HG03064 (cell line): ENCODE measurements around the gene PLCD3.

Experiments
- ATAC-seq: cut with Tn5 transposase; IDR thresholded peaks from one replicate; pipeline ENCODE4 v1.9.1; 2021; ENCODE audit warnings: low read depth; ENCODE audit not compliant: unreplicated experiment

PLCD3 gene

GRCh38 chr17:45086865-45087503, 45.3 kb downstream of the PLCD3 start:
- ATAC-seq: no peak

- no peak for ATAC-seq
Observed at GRCh38 chr17:45086391-45086790, 45.9 kb downstream of the PLCD3 start.

GRCh38 chr17:45081047-45081703, 51.1 kb downstream of the PLCD3 start:
- ATAC-seq: no peak

GRCh38 chr17:45077643-45078042, 54.7 kb downstream of the PLCD3 start:
- ATAC-seq: no peak

GRCh38 chr17:45073414-45074070, 58.8 kb downstream of the PLCD3 start:
- no peak for ATAC-seq

- ATAC-seq: no peak
Observed at GRCh38 chr17:45070809-45071208, 61.5 kb downstream of the PLCD3 start.

- no peak for ATAC-seq
Observed at GRCh38 chr17:45070001-45070400, 62.3 kb downstream of the PLCD3 start.

- no peak for ATAC-seq
Observed at GRCh38 chr17:45067637-45068036, 64.7 kb downstream of the PLCD3 start.

- ATAC-seq: no peak
Observed at GRCh38 chr17:45063198-45063597, 69.1 kb downstream of the PLCD3 start.

GRCh38 chr17:45061606-45062205, 70.6 kb downstream of the PLCD3 start:
- no peak for ATAC-seq

- ATAC-seq: peak; percentile 67
Observed at GRCh38 chr17:45060797-45061605, 71.3 kb downstream of the PLCD3 start, which contains the start of gene NMT1. Gene NMT1 (plus strand): TSS chr17:45061317. CDS start chr17:45061330, 13 bp downstream.

- ATAC-seq: peak; percentile 4
Observed at GRCh38 chr17:45060382-45060796, 71.9 kb downstream of the PLCD3 start.
